ENCODE data around the gene FER.

The FER gene

DNA sequence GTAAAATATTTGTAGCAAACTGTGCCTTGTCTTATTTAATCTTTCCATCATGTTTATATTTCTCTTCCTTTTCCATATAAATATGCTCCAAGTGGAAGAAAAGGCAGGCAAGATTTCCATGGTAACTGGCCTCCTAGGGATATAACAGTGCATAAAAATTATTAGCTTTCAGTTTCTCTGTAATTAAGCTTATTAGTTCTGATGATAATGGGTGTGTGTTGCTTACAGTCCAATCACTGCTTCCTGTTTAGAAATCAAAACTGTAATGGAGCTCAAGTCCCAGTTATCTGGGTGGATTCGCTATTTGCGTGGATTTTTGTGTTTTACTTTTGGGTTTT is 449.1 kb downstream of the FER start:
- H3K27me3 Mint-ChIP-seq = no peaks in the 10 kb centered on the region
- H3K4me1 Mint-ChIP-seq = peaks cover 3% of the 10 kb centered on the region
- DNase-seq = no peak
- H3K36me3 Mint-ChIP-seq = no peaks in the 10 kb centered on the region
- H3K27ac Mint-ChIP-seq = no peak overlapping the region
- no peak overlapping the region for H3K4me3 Mint-ChIP-seq
- CTCF ChIA-PET = no interaction called here
- H3K9me3 Mint-ChIP-seq = no peaks in the 10 kb centered on the region

- Mint-ChIP-seq H3K4me3 (no peak overlapping the region), H3K27me3 (no peaks in the 10 kb centered on the region), H3K4me1 (no peaks in the 10 kb centered on the region), H3K27ac (no peak overlapping the region), H3K9me3 (peaks cover under 1% of the 10 kb centered on the region), H3K36me3 (no peaks in the 10 kb centered on the region)
- DNase-seq = no peak
- CTCF ChIA-PET = no interaction called here
These were observed 451.6 kb downstream of the FER start for GRCh38 chr5:109199289-109199688.

GRCh38 chr5:109199799-109200620 is 452.3 kb downstream of the FER start:
- Mint-ChIP-seq H3K4me3 (no peak overlapping the region), H3K4me1 (no peaks in the 10 kb centered on the region), H3K36me3 (no peaks in the 10 kb centered on the region), H3K9me3 (peaks cover 4% of the 10 kb centered on the region), H3K27me3 (no peaks in the 10 kb centered on the region), H3K27ac (no peak overlapping the region)
- DNase-seq = no peak
- CTCF ChIA-PET = no interaction called here

DNA sequence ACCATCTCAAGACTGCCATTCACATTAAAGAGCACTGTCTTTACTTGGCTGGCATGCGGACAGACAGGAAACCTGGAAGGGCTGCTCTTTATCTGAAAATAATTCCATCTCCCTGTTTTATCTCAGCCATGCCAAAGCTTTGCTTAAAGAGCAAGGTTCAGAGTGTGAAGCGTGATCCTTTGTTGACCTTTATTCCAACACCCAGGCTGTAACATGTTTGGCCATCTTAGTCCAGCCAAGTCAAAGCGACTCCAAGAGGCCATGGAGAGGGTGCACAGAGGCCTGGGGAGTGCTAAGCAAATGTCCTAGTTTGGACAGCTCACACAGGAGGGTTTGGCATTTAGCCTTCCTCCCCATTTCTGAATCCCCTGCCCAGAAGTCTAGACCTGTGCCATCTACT is 467.3 kb downstream of the FER start:
- CTCF ChIA-PET = no interaction called here
- Mint-ChIP-seq H3K9me3 (peaks cover 2% of the 10 kb centered on the region), H3K27me3 (no peaks in the 10 kb centered on the region), H3K36me3 (no peaks in the 10 kb centered on the region), H3K4me1 (no peaks in the 10 kb centered on the region), H3K4me3 (no peak overlapping the region), H3K27ac (no peak overlapping the region)
- no peak for DNase-seq

DNA sequence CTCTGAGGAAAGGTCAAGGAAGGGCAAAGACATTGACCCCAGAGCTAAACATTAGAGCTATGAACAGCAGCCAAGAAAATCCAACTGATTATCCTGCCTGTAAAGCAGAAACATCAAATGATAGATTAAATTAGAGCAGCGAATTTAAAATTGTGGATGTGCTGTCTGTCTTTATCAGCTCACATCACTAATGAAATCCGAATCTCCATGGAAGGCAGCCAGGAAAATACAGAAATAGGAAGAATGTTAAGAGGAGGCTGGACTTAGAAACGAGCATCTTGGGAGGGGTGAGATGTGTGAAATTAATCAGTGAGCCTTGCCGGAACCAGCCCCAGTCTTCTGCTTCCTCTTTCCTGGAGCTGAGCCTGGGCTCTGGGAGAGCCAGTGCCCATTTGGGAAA is 471.1 kb downstream of the FER start:
- H3K4me1 Mint-ChIP-seq = no peaks in the 10 kb centered on the region
- CTCF ChIA-PET = no interaction called here
- H3K27ac Mint-ChIP-seq = no peak overlapping the region
- H3K4me3 Mint-ChIP-seq = no peak overlapping the region
- H3K9me3 Mint-ChIP-seq = peaks cover 2% of the 10 kb centered on the region
- no peaks in the 10 kb centered on the region for H3K27me3 Mint-ChIP-seq
- H3K36me3 Mint-ChIP-seq = no peaks in the 10 kb centered on the region
- no peak for DNase-seq

DNA sequence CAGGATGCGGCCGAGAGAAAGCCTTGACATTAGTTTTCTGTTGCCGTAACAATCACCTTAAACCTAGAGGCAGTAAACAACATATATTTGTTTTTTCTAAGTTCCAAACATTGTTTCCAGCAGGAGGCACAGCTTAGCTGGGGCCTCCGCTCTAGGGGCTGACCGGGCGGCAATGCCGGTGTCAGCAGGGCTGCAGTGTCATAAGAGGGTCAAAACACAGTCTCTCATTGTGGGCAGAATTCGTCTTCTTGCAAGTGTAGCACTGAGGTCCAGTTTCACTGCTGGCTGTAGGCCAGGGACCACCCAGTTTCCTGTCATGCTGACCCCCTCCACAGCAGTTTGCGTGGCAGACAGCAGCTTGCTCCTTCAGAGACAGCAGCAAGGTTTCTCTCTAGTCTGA is 475.8 kb downstream of the FER start:
- CTCF ChIA-PET = no interaction called here
- Mint-ChIP-seq H3K36me3 (no peaks in the 10 kb centered on the region), H3K4me1 (no peaks in the 10 kb centered on the region), H3K4me3 (no peak overlapping the region), H3K9me3 (no peaks in the 10 kb centered on the region), H3K27ac (no peak overlapping the region), H3K27me3 (no peaks in the 10 kb centered on the region)
- DNase-seq = no peak

- H3K4me3 Mint-ChIP-seq = no peak overlapping the region
These were observed 476.7 kb downstream of the FER start for GRCh38 chr5:109224276-109224882.

GRCh38 chr5:109225716-109226625 is 478.3 kb downstream of the FER start:
- H3K27me3 Mint-ChIP-seq = no peaks in the 10 kb centered on the region
- no peaks in the 10 kb centered on the region for H3K36me3 Mint-ChIP-seq
- no peaks in the 10 kb centered on the region for H3K4me1 Mint-ChIP-seq
- H3K4me3 Mint-ChIP-seq = no peak overlapping the region
- CTCF ChIA-PET = no interaction called here
- DNase-seq = no peak
- no peak overlapping the region for H3K27ac Mint-ChIP-seq
- H3K9me3 Mint-ChIP-seq = no peaks in the 10 kb centered on the region

More at GRCh38 chr5:109224276-109224882, 476.7 kb downstream of the FER start:
- H3K9me3 Mint-ChIP-seq = no peaks in the 10 kb centered on the region
- no peaks in the 10 kb centered on the region for H3K4me1 Mint-ChIP-seq
- H3K36me3 Mint-ChIP-seq = no peaks in the 10 kb centered on the region
- CTCF ChIA-PET = no interaction called here
- no peak for DNase-seq
- H3K27me3 Mint-ChIP-seq = no peaks in the 10 kb centered on the region
- no peak overlapping the region for H3K27ac Mint-ChIP-seq

GRCh38 chr5:109230369-109230768 is 482.7 kb downstream of the FER start:
- no peaks in the 10 kb centered on the region for H3K27me3 Mint-ChIP-seq
- H3K27ac Mint-ChIP-seq = no peak overlapping the region
- no peaks in the 10 kb centered on the region for H3K4me1 Mint-ChIP-seq
- H3K4me3 Mint-ChIP-seq = no peak overlapping the region
- CTCF ChIA-PET = no interaction called here
- DNase-seq = no peak
- H3K9me3 Mint-ChIP-seq = peaks cover 3% of the 10 kb centered on the region
- no peaks in the 10 kb centered on the region for H3K36me3 Mint-ChIP-seq

- CTCF ChIA-PET = no interaction called here
- Mint-ChIP-seq H3K27me3 (no peaks in the 10 kb centered on the region), H3K4me3 (no peak overlapping the region), H3K9me3 (peaks cover 6% of the 10 kb centered on the region), H3K36me3 (no peaks in the 10 kb centered on the region), H3K27ac (no peak overlapping the region), H3K4me1 (no peaks in the 10 kb centered on the region)
- no peak for DNase-seq
These were observed 483.6 kb downstream of the FER start for GRCh38 chr5:109231331-109231730.

DNA sequence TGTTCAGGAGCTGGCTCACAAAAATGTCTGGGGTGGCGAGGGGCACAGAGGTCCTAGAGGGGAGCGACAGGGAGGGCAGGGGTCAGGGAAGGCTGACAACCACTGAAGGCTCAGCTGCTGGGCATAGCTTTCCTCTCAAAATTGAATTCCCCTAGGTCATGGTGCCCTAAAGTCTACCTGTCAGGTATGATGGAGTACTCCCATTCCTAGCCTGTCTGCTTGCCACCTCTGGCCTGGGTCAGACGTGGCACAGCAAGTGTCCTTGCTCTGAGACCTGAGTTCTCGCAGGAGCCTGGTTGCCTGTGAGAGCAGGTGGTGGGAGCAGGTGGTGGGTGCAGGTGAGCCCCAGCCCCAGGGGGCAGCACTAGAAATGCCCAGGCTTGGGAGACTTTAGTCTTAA is 486.7 kb downstream of the FER start:
- no peak for DNase-seq
- H3K27ac Mint-ChIP-seq = no peak overlapping the region
- no peaks in the 10 kb centered on the region for H3K4me1 Mint-ChIP-seq
- H3K27me3 Mint-ChIP-seq = no peaks in the 10 kb centered on the region
- H3K36me3 Mint-ChIP-seq = no peaks in the 10 kb centered on the region
- no peak overlapping the region for H3K4me3 Mint-ChIP-seq
- CTCF ChIA-PET = no interaction called here
- peaks cover 6% of the 10 kb centered on the region for H3K9me3 Mint-ChIP-seq

DNA sequence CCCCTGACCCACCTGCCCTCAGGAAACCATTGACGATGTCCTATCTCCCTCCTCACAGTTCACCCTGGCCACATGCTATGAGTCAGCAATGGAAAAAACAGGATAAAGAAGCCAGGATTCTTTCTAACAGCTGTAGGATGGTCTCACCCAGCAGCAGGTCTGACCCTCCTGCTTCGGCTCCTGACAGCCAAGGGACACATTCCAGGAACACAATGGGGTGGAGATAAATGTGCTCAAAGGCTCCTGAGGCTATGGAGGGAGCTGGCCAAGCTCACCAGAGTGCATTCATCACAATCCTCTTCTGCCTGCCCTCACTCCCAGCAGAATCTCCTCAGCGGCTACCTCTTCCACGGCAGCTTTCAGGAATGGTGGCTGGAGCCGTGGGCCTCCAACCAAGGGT is 491.8 kb downstream of the FER start:
- no peaks in the 10 kb centered on the region for H3K36me3 Mint-ChIP-seq
- CTCF ChIA-PET = no interaction called here

DNA sequence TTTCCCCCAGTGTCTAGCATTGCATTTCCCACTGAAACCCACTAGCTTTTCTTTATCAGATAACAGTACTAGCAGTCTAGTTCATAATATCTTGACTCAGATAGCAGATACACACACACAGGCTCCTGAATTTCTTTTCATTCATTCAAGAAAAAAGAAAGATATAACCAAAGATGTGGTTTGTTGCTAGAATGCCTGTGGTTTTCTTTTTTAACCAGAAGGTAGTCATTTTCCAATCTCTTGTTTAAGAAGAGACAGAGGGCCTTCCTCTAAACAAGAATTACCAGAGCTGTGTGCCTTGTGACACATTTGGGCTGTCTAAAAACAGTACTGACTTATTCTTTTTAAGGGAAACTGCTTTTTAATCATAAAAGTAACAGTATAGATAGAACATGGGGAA is 494.8 kb downstream of the FER start:
- peaks cover 17% of the 10 kb centered on the region for H3K9me3 Mint-ChIP-seq
- DNase-seq = no peak
- H3K36me3 Mint-ChIP-seq = no peaks in the 10 kb centered on the region
- CTCF ChIA-PET = no interaction called here
- no peak overlapping the region for H3K27ac Mint-ChIP-seq
- no peaks in the 10 kb centered on the region for H3K27me3 Mint-ChIP-seq
- no peak overlapping the region for H3K4me3 Mint-ChIP-seq
- no peaks in the 10 kb centered on the region for H3K4me1 Mint-ChIP-seq

More for the DNA sequence above, 491.8 kb downstream of the FER start:
- H3K27ac Mint-ChIP-seq = no peak overlapping the region
- H3K9me3 Mint-ChIP-seq = peaks cover 6% of the 10 kb centered on the region
- H3K4me1 Mint-ChIP-seq = no peaks in the 10 kb centered on the region
- H3K4me3 Mint-ChIP-seq = no peak overlapping the region
- H3K27me3 Mint-ChIP-seq = no peaks in the 10 kb centered on the region
- no peak for DNase-seq

DNA sequence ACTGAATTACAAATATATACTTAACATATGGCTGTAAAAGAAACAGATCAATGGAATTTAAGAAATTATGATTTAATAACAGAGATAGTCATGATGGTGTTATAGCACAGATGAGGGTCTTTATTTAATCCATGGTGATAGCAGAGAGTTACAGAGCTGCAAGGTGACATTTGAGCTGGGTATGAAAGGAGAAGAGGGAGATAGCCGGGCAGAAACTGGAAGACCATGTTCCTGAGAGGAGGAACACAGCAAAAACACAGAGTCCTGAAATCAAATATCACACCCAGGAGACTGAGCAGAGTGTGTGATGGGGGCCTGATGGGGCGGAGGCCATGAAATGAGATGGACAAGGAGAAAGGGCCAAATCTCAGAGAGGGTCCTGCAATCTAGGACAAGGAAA is 498.7 kb downstream of the FER start:
- H3K4me3 Mint-ChIP-seq = no peak overlapping the region
- DNase-seq = no peak
- H3K27me3 Mint-ChIP-seq = no peaks in the 10 kb centered on the region
- H3K9me3 Mint-ChIP-seq = peaks cover 19% of the 10 kb centered on the region
- no peaks in the 10 kb centered on the region for H3K36me3 Mint-ChIP-seq
- CTCF ChIA-PET = no interaction called here
- no peak overlapping the region for H3K27ac Mint-ChIP-seq
- no peaks in the 10 kb centered on the region for H3K4me1 Mint-ChIP-seq

All from activated naive CD4-positive, alpha-beta T cell treated with anti-CD3 and anti-CD28 coated beads, Interleukin-2, amount 10 ng/mL, durations not matched to agents 7 days and 5 days (primary cell).